ENCODE data around the gene COG4.

The COG4 gene

GRCh38 chr16:70440009-70440692 lies 83.2 kb downstream of the COG4 start:
- H3K4me3 ChIP-seq (ENCODE audit: low read depth, low read length), result no peak overlapping the region
- H3K9me3 ChIP-seq (ENCODE audit: control insufficient read depth, insufficient read depth, low read depth, low read length), result no peaks in the 10 kb centered on the region
- ChIA-PET CTCF (interaction anchor here (0.9 to 2.2 kb wide), 2 partner anchors 13 to 46 kb away, joined by 3 to 9 read pairs; partner anchors contain the start of gene FCSK), POLR2A (interaction anchor here (0.7 to 6.0 kb wide), 5 partner anchors 12 to 151 kb away, joined by 3 to 31 read pairs (median 12); partner anchors contain the start of genes AARS1 and FCSK)
- peaks cover 0 to under 1% of the 10 kb centered on the region in 2 experiments; a peak in 1 of 3 replicates for H3K36me3 ChIP-seq (ENCODE audit: control insufficient read depth in 2 of 2, insufficient read depth in 1 of 2, low read length in 2 of 2)
- TF ChIP-seq ZNF24 (tag by site-specific recombination; IDR thresholded peaks at IDR 0.05) (no peak), YY2 (tag by site-specific recombination; IDR thresholded peaks at IDR 0.05) (no peak), ATF2 (tag by site-specific recombination; IDR thresholded peaks at IDR 0.05; ENCODE audit: low read depth) (peak; percentile 69), ZNF121 (tag by site-specific recombination; IDR thresholded peaks at IDR 0.05) (peak; percentile 68), ZNF10 (tag by site-specific recombination; IDR thresholded peaks at IDR 0.05) (no peak)
- H3K4me1 ChIP-seq (ENCODE audit: control insufficient read depth, insufficient read depth, low read length), result peaks cover 7% of the 10 kb centered on the region
- H3K27ac ChIP-seq (ENCODE audit: extremely low read depth, low read depth, low read length), result no peak overlapping the region

GRCh38 chr16:70438969-70439862 lies 84.1 kb downstream of the COG4 start, which contains the start of gene ST3GAL2:
TSS of gene ST3GAL2 (minus strand) at chr16:70439100. CDS start at chr16:70398530, 40,570 bp downstream.
- CTCF ChIA-PET, result interaction anchor here (0.9 to 2.2 kb wide), 3 partner anchors 14 to 45 kb away, joined by 3 to 9 read pairs (median 3); partner anchors contain the start of gene FCSK
- Histone ChIP-seq H3K9me3 (ENCODE audit: control insufficient read depth, insufficient read depth, low read depth, low read length) (no peaks in the 10 kb centered on the region), H3K4me3 (ENCODE audit: low read depth, low read length) (peak within 1 kb of the TSS; percentile 52), H3K4me1 (ENCODE audit: control insufficient read depth, insufficient read depth, low read length) (peaks cover 7% of the 10 kb centered on the region), H3K36me3 (ENCODE audit: control insufficient read depth in 2 of 2, insufficient read depth in 1 of 2, low read length in 2 of 2) (peaks cover 0 to 10% of the 10 kb centered on the region in 2 experiments; a peak in 1 of 3 replicates), H3K27ac (ENCODE audit: extremely low read depth, low read depth, low read length) (peak within 1 kb of the TSS; percentile 71)
- POLR2A ChIA-PET, result interaction anchor here (1.0 to 6.0 kb wide), 6 partner anchors 7 to 150 kb away, joined by 3 to 31 read pairs (median 8); partner anchors contain the start of genes AARS1 and FCSK
- TF ChIP-seq OVOL3 (tag by site-specific recombination; IDR thresholded peaks at IDR 0.05) (0 out of 2 replicates have a peak, but pooled peaks have one; percentile 19), REPIN1 (tag by site-specific recombination; IDR thresholded peaks at IDR 0.05; ENCODE audit: low read depth) (peak; percentile 45; the same call in 1 of the 2 replicates), ZNF394 (tag by site-specific recombination; IDR thresholded peaks at IDR 0.05; ENCODE audit: borderline replicate concordance) (peak; percentile 35; the same call in 1 of the 2 replicates), ZSCAN4 (tag by site-specific recombination; IDR thresholded peaks at IDR 0.05) (no peak), KLF17 (tag by site-specific recombination; IDR thresholded peaks at IDR 0.05) (peak; percentile 83), ZSCAN30 (tag by site-specific recombination; IDR thresholded peaks at IDR 0.05) (0 out of 2 replicates have a peak, but pooled peaks have one; percentile 41), PATZ1 (tag by site-specific recombination; IDR thresholded peaks at IDR 0.05) (peak; percentile 100), KLF8 (tag by site-specific recombination; IDR thresholded peaks at IDR 0.05) (peak; percentile 99), ZNF175 (tag by site-specific recombination; IDR thresholded peaks at IDR 0.05) (no peak), ZNF335 (tag by site-specific recombination; conservative IDR thresholded peaks at IDR 0.05) (peak; percentile 98), ZNF248 (tag by site-specific recombination; IDR thresholded peaks at IDR 0.05) (no peak), TSHZ1 (tag by site-specific recombination; IDR thresholded peaks at IDR 0.05; ENCODE audit: borderline replicate concordance) (no peak), KLF1 (tag by site-specific recombination; IDR thresholded peaks at IDR 0.05) (peak; percentile 88), SP2 (tag by site-specific recombination; IDR thresholded peaks at IDR 0.05) (peak; percentile 75), SP3 (tag by site-specific recombination; IDR thresholded peaks at IDR 0.05) (peak; percentile 100), ZBTB17 (tag by site-specific recombination; IDR thresholded peaks at IDR 0.05) (peak; percentile 86), ZNF510 (tag by site-specific recombination; IDR thresholded peaks at IDR 0.05; ENCODE audit: insufficient replicate concordance) (no peak)
